Endothelial cell (in vitro differentiated cells): ENCODE measurements around the gene TSPEAR. TPM values are rescaled to one million over a fixed set of nuclear protein-coding genes. Genes with fewer than 3 reads are reported as not detected.

Source experiments
- DNase-seq: peaks from one replicate; pipeline ENCODE4 v3.0.0; 2021; ENCODE audit warnings: low spot score
- H3K27ac Mint-ChIP-seq: one replicate; pipeline ENCODE4 v1.8.0; 2021; ENCODE audit warnings: mixed read lengths, inconsistent platforms; ENCODE audit not compliant: unreplicated experiment
- H3K27me3 Mint-ChIP-seq: one replicate; pipeline ENCODE4 v1.8.0; 2021; ENCODE audit warnings: mild to moderate bottlenecking, moderate library complexity, mixed read lengths, inconsistent platforms; ENCODE audit not compliant: unreplicated experiment
- H3K36me3 Mint-ChIP-seq: one replicate; pipeline ENCODE4 v1.8.0; 2021; ENCODE audit warnings: mild to moderate bottlenecking, low read depth, mixed read lengths, inconsistent platforms; ENCODE audit not compliant: unreplicated experiment
- H3K4me1 Mint-ChIP-seq: one replicate; pipeline ENCODE4 v1.8.0; 2021; ENCODE audit warnings: mild to moderate bottlenecking, mixed read lengths, inconsistent platforms; ENCODE audit not compliant: unreplicated experiment
- H3K4me3 Mint-ChIP-seq: one replicate; pipeline ENCODE4 v1.8.0; 2021; ENCODE audit warnings: mild to moderate bottlenecking, mixed read lengths, inconsistent platforms; ENCODE audit not compliant: unreplicated experiment
- H3K9me3 Mint-ChIP-seq: one replicate; pipeline ENCODE4 v1.8.0; 2021; ENCODE audit warnings: mixed read lengths, inconsistent platforms; ENCODE audit not compliant: unreplicated experiment
- CTCF ChIP-seq: fragments of 200-600 bp; sonication (generic); IDR thresholded peaks from one replicate; pipeline ENCODE4 v1.5.0; 2021; ENCODE audit warnings: antibody characterized with exemption; ENCODE audit not compliant: unreplicated experiment
- total RNA-seq: library from RNA; stranded (reverse); fragmentation: NEBNext Ultra II Directional; extraction: Animal tissue kit (Norgen Biotek cat#: 25700); gene quantifications from one replicate; pipeline ENCODE4 v1.2.1, GENCODE V29; 2021; ENCODE audit not compliant: unreplicated experiment

The TSPEAR gene
- total RNA-seq, 1 donor from 2014 or later, result not detected

DNA sequence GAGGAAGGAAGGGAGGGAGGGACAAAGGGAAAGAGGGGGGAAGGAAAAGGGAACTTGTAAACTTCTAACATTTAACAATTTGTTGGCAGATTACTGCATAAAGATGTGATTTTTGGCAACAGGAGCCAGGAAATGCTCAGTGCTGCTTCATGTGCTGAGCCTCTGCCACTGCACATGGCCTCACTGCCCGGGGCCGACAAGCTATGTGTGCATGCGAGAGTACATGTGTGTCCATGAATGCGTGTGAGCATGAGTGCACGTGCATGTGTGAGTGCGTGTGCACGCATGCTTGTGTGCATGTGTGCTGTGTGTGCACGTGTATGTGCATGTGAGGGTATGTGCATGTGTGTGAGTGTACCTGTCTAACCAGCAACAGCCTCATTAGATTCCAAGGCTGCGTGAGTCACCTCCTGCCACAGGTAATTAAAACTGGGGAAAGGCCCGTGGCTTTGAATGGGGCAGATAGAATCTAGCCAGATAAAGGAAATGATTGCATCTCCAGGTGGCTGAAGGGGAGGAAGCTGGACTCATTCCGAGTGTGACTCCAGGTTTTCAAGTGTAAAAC lies 41.4 kb upstream of the TSPEAR start:
- Mint-ChIP-seq H3K4me1 (peaks cover 14% of the 10 kb centered on the region), H3K4me3 (no peak overlapping the region), H3K36me3 (no peaks in the 10 kb centered on the region), H3K27me3 (peaks cover 9% of the 10 kb centered on the region), H3K9me3 (peaks cover 5% of the 10 kb centered on the region), H3K27ac (no peak overlapping the region)
- no peak for TF ChIP-seq CTCF
- no peak for DNase-seq

DNA sequence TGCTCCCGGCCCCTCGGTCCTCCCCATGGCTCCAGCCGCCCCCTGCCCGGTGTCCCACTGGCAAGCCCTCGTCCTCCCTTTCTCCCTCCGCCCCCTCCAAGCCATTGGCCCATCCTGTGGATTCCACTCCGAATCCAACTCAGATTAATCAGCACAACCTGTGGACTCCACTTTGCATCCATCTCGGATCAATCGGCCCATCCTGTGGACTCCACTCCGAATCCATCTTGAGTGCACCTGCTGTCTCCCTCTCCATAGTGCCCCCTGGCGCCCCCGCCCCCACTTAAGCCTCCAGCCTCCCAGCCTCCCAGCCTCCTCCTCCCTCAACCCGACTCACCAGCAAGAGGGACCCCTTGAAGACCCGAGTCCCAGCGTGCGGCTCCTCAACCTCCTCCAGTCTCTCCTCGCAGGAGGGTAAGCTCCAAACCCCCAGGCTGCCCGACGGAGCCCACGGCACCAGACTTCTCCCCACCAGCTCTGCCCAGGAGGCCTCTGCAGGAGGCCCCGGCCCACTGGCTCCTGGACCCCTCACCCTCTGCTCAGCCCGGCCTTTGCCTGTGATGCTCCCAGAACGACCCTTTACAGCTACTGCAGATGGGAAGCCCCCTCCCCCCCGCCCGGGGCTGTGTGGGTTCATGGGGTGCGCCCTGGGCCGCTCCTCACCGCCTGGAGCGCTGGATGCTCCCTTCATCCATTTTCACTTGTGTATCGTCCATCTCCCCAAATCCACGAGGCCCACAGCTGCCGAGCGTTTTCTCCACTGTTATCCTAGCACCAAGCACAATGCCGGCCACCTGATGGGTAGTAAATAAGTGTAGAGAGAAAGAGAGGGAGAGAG lies 40.6 kb upstream of the TSPEAR start:
- peaks cover 9% of the 10 kb centered on the region for H3K27me3 Mint-ChIP-seq
- no peak for TF ChIP-seq CTCF
- DNase-seq, result no peak
- peaks cover 14% of the 10 kb centered on the region for H3K4me1 Mint-ChIP-seq
- no peak overlapping the region for H3K4me3 Mint-ChIP-seq
- H3K9me3 Mint-ChIP-seq, result peaks cover 5% of the 10 kb centered on the region
- no peaks in the 10 kb centered on the region for H3K36me3 Mint-ChIP-seq
- no peak overlapping the region for H3K27ac Mint-ChIP-seq

GRCh38 chr21:44751186-44751798 lies 39.9 kb upstream of the TSPEAR start:
- Mint-ChIP-seq H3K4me1 (peaks cover 14% of the 10 kb centered on the region), H3K27me3 (peaks cover 9% of the 10 kb centered on the region), H3K36me3 (no peaks in the 10 kb centered on the region), H3K4me3 (no peak overlapping the region), H3K27ac (no peak overlapping the region), H3K9me3 (peaks cover 5% of the 10 kb centered on the region)
- DNase-seq, result no peak
- TF ChIP-seq CTCF, result no peak

DNA sequence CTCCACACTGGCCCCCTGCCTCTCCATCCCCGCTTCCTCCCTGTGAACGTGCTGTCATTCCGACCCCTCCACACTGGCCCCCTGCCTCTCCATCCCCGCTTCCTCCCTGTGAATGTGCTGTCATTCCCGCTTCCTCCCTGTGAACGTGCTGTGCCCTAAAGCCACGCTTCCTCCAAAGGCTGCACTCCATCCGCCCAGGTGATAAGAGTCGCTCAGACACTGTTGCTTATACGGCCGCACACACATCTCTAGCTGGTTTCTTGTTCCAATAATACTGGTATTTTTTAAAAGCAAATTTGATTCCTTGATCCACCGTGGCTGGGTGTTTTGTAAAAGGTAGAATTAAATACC lies 39.3 kb upstream of the TSPEAR start:
- Mint-ChIP-seq H3K9me3 (peaks cover 3% of the 10 kb centered on the region), H3K27me3 (peaks cover 7% of the 10 kb centered on the region), H3K27ac (no peak overlapping the region), H3K4me1 (peaks cover 14% of the 10 kb centered on the region), H3K4me3 (no peak overlapping the region), H3K36me3 (no peaks in the 10 kb centered on the region)
- DNase-seq, result no peak
- no peak for TF ChIP-seq CTCF
